OCI-M2 (cell line): ENCODE data around the gene STN1.

Experiments used
- DNase-seq: peaks from one replicate; lab custom pipeline; 2025; ENCODE audit not compliant: unreplicated experiment; lab: John Stamatoyannopoulos, UW

The STN1 gene

GRCh38 chr10:103929381-103929921 lies 11.5 kb upstream of the STN1 start:
- DNase-seq, result no peak

DNA sequence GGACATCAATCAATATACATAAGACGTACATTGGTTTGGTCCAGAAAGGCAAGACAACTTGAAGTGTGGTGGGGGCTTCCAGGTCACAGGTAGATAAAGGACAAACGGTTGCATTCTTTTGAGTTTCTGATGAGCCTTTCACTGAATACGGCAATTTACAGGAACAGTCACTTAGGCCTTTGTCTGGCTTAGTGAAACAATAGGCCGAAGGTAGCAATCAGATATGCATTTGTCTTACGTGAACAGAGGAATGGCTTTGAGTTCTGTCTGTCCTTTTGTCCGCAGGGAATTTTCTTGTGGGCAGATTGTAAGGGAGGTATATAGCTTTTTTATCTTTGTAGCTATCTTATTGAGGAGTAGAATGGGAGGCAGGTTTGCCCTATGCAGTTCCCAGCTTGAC lies 10.8 kb upstream of the STN1 start:
- DNase-seq, result no peak

DNA sequence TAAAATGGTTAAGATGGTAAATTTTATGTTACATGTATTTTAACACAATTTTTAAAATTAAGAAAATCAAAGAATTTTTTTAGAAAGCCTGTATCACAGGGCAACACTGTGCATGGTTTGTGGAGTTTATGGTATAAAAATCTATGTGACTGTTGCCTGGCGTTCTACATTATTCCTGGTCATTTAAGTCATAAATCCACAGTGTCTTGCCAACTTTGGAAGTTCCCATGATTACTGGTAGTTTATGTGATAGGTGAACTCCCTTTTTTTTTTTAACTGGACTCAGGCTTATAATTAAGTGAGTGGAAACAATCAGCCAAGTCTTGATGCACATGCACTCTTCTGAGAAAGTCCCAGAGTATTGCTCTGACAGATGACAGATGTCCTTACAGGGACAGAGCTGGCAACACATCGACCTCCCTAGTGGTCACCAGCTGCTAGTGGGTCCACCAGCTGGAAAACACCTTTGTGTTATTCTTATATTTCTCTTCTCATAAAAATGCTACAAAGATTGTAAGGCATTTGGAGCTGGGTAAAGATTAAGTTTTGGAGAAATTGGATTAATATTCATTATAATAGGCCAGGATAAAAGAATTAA lies 8.8 kb upstream of the STN1 start:
- DNase-seq, result no peak

DNA sequence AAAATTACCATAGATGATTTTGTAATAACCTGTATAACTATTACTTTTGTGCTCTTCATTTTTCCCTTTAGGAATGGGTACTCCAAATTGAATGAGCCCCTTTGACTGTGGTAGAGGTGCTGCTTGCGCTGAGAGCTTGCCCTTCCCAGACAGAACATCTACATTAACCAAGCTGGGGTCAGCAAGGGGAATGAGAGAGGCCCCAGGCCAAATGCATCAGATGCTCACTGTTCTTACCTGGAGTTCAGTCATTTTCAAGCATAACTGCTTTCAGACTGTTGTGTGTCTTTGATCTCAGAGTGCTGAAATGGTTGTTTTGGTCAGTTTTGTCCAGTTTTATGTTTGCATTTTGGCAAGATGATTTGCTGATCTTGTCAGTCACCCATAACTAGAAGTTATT lies 7.6 kb upstream of the STN1 start:
- DNase-seq, result no peak

- no peak for DNase-seq
Observed at GRCh38 chr10:103923502-103923901, 5.5 kb upstream of the STN1 start.

GRCh38 chr10:103922659-103923058 lies 4.7 kb upstream of the STN1 start:
- no peak for DNase-seq

DNA sequence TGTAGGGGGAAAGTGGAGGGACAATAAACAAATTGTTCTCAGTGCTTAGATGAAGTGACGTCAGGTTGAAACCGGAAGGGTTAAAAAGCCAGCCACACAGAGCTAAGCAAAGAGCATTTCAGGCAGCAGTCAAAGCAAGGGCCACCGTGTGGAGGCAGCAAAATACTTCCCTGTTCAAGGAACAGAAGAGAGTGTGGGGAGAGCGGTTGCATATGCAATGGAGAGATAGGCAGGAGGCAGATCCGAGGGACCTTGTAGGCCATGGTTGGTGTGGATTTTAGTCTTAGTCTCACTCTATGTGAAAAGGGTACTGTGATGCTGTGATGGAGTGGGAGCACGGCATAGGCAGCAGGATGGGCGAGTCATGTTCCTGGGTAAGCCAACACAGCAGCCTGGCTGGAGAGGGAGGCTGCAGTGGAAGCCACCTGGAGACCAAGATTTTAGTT lies 3.8 kb upstream of the STN1 start:
- peak; percentile 14 for DNase-seq

DNA sequence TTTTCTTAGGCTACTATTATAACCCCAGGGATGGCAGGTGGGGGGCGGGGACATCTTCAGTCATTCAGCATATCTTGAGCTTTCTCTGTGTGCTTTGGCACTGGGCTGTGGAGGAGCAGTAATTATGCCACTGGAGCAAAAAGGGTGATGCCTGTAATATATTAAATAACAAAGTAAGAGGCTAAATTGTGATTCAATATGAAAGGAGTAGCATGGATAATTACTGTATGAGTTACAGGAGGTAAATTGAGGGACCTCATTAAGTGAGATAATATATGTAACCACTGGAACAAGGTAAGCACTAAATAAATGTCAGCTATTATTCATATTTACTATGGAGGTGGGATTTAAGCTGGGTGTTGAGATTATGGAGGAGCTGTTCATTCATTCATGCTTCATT lies 3.3 kb upstream of the STN1 start:
- no peak for DNase-seq

DNA sequence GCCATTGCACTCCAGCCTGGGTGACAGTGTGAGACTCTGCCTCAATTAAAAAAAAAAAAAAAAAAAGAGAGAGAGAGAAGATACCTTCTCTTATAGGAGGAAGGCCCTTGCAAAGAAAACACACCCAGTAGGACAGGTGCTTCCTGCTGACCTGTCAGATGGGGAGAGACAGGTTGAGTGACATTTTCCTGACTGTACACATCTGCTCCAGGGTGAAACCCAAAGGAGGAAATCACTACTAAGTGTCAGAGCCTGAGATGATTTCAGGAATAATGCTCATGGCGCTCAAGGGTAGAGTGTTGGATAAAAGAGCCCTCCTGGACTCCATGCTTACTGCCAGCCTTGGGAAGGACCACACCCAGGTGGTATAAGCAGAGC lies 1.7 kb upstream of the STN1 start:
- DNase-seq, result no peak

DNA sequence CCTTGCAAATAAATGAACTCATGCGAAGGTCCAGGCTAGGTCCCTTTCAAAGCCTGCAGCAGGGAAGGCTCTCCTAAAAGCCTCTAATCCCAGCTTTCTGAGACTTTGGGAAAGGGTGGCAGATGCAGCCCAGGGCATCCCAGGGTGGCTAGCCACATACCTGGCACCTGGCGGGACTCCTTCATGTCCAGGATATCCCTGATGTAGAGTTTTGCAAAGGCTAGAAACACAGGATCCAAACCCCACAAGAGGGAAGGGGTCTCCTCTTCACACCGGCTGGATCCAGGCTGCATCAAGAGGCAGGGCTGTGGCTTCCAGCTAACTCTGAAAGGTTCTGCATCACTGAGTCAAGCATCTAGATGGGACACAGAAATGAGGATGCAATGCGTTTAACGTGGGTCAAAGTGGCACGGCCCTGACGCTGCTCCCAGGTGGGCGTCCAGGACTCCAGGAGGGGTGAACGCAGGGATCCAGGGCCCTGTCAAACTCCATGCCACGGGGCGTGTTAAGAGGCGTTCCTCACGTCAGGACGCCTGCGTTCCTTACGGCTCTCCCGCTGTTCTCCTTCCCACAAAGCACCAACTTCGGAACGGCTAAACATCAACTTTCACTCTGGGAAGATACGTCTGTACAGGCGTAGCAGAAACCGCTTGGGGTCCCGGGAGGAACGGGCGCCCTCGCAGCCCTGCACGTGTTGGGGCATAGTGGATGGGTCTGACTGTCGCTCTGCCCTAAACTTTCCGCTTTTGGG lies 507 bp downstream of the STN1 start:
- no peak for DNase-seq

- no peak for DNase-seq
Observed at GRCh38 chr10:103916876-103917275, 1.1 kb downstream of the STN1 start.

GRCh38 chr10:103916254-103916653 lies 1.7 kb downstream of the STN1 start:
- no peak for DNase-seq

DNA sequence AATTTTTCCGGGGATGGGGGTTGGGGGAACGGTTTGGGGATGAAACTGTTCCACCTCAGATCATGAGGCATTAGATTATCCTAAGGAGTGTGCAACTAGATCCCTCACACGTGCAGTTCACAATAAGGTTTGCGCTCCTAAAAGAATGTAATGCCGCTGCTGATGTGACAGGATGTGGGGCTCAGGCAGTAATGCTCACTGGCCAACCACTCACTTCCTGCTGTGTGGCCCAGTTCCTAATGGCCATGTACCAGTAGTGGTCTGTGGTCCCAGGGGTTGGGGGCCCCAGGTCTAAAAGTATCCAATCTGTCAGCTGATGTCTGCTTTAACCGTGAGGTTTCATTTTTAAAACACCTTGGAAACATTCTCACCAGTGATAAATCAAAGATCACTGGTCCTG lies 2.2 kb downstream of the STN1 start:
- DNase-seq, result no peak

DNA sequence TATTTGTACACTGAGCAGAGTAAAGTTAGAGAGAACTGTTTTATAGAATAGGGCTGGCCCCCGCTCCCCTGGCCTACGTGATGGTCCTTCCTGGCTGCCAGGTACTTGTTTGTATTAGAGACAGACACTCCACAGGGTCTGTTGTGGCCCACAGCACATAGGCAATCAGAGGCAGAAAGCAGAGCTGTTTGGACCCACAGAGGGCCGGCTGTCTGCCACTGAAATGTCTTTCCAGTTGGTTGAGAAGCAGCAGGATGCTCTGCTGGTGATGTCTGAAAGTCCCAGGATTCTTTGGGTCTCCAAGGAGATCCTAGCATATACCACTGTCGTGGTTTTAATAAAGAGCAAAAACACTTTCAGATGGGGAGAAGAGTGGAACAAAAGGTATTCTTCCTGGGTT lies 5.2 kb downstream of the STN1 start:
- DNase-seq, result no peak

GRCh38 chr10:103911021-103911459 lies 6.9 kb downstream of the STN1 start:
- DNase-seq, result no peak

DNA sequence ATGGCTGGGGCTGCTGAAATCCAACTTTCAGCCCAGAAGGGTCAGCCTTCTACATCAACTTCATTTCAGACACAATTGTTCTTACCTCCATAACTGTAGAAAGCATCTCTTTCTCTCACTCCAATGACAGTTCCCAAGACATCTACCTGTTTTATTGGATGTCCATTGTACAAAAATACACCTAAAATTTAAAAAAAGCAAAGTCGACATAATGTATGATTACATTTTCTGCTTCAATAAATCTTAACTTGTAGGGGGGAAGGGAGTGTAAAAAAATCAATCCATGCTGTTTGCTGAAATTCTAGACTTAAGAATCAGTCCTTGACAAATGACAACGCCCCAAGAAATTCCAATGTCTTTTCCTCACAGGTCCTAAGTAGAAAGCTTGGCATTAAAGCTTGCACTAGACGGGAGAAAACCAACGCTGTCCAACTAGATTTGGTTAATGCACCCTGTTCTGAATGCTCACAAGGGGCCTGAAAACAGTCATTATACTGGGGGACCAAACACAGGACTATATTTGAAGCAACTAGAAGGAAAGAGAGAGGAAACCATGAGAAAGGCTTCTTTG lies 7.5 kb downstream of the STN1 start:
- no peak for DNase-seq

DNA sequence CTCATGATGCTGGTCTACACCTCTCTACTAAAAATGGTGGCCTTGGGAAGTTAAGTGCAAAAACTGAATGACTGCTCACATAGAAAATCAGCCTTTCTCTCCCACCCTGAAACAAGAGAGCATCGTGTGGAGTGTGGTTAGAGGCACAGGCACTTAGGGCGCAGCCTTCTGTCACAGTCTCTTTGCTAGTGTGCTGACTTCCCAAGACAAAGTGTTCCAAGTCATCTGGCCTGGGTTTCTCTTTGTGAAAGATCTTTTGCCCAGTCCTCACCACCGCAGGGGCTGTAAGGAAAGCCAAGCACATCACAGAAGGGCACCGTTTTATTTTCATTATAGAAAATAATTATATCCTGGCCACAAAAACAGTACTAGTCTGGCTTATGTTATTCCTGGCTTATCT lies 12.5 kb downstream of the STN1 start:
- DNase-seq, result no peak

GRCh38 chr10:103901299-103901698 lies 16.7 kb downstream of the STN1 start:
- DNase-seq, result no peak

DNA sequence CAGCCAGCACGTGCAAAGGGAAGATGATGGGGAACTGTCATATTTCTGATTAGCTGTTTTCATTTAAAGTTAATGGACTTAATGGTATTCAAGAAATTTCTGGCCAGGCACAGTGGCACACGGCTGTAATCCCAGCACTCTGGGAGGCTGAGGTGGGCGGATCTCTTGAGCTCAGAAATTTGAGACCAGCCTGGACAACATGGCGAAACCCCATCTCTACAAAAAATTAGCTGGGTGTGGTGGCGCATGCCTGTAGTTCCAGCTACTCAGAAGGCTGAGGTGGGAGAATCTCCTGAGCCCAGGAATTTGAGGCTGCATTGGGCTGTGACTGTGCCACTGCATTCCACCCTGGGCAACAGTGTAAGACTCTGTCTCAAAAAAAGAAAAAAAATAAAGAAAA lies 18.7 kb downstream of the STN1 start:
- DNase-seq, result no peak

DNA sequence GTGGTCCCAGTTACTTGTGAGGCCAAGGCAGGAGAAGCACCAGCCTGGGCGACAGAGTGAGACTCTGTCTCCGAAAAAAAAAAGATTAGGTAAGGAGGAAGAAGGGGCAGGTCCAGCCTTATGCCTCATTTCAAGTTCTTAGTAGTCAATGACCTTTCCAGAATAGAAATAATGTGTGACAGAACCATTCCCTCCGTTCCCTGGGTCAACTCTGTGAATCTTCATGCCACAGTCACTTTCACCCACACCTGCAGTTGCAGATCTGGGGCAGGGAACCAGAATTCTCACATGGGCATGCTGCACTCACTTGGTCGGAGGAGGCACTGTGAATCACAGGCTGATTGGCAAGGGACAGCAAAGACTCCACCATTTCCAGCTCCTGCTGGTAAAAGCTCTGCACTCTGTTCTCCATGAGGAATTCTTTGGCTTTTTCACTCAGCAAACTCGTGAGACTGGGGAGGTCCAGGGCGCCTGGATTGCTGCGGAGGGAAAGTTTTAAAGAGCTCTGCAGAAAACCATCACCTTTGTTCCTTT lies 20.7 kb downstream of the STN1 start:
- no peak for DNase-seq

DNA sequence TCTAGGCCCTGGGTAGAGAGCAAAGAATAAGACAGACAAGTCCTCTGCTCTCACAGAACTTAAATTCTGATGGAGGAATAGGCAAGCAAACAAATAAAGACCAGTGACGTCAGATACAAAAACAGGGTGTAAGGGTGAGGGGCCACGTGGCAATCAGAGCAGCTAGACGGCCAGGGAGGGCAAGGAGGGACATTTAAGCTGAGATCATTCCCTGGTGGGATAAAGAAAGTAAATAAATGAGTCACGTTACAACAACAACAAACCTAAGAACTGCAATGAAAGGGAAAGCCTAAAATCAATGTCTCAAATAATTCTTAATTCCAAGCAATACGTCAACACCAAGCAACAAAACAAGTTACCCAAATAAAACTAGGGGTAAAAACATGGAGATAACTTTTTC lies 21.8 kb downstream of the STN1 start:
- DNase-seq, result no peak
